NCI-H2227 (cell line): ENCODE measurements around the gene KCTD5.

Experiments
- DNase-seq: peaks from one replicate; lab custom pipeline; 2025; ENCODE audit not compliant: unreplicated experiment; lab: John Stamatoyannopoulos, UW

Gene KCTD5

DNA sequence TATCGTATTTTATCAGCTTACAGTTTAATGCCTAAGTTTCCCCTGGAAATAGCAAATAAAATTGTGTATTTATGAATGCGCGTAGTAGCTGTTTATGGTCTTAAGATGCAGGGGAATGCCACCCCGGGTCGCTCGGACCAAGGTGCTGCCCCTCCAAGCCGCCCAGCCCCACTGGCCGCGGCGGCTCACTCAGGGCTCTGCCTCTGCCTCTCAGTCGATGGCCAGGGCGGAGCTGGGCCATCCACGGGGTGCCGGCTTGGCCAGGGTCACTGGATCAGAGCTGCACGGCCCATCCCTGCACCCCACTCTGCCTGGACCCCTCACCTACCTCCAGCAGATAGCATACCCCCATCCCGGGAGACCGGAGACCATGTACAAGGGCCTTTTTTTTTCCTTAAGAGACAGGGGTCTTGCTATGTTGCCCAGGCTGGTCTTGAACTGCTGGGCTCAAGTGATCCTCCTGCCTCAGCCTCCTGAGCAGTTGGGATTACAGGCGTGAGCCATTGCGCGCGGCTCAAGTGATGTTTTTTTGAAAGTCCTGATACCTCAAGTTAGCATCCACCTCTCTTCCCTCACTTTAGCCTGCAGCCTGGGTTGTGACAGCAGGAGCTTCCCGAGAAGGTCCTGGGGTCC lies 26.7 kb downstream of the KCTD5 start:
- no peak for DNase-seq

- no peak for DNase-seq
Measured at GRCh38 chr16:2709588-2709984, 27.3 kb downstream of the KCTD5 start.

GRCh38 chr16:2710021-2710710 lies 27.8 kb downstream of the KCTD5 start:
- DNase-seq, result no peak

DNA sequence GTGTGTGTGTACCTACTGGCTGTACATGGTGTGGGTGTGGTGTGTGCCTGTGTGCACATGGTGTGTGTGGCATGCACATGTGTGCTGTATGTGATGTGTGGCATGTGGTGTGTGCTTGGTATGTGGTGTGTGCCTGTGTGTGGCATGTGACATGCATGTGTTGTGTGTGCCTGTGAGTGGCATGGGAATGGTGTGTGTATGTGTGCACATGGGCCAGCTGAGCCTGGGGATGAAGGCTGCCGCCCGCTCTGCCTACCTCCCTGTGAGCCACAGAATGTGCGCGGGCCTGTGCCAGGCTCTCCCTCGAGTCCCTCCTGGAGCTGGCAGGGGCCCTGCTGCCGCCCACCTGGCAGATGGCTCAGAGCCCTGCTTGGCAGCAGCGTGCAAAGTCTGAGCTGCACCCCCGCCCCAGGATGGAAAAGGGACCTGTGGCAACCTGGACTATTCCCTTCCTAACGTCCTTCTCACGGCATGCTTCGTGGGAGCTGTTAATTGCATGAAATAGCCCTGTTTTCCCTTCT lies 28.4 kb downstream of the KCTD5 start:
- no peak for DNase-seq

DNA sequence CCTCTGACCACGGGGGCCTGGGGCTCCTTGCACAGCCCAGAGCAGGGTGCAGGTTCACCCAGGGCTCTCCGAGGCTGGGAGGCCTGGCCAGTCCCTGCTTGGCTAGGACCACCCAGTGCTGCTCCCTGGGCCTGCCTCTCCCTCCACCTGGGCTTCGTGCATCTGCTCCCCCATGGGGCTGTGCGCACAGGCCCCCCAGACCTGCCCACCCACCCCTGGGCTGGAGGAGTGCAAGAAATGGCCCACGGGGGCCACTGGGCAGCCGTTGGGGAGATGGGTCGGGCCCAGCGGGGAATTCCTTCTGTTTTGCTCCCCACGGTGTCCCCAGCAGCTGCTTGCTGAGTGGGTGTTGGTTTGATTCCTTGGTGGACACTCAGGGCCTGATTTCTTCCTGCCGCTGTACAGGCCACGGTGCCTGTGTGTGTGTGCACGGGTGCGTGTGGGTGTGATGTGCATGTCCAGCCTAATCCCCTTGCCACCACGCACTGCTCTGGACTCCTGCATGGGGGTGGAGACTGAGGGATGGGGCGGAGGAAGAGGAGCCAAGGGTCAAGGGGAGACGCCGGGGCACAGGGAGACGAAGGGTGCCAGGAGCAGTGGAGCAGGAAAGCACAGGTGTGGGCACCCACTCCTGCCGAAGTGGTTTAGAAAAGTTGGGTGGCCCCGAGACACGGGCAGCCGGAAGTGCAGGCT lies 29.2 kb downstream of the KCTD5 start:
- DNase-seq, result no peak

GRCh38 chr16:2712063-2712441 lies 29.7 kb downstream of the KCTD5 start:
- DNase-seq, result no peak

DNA sequence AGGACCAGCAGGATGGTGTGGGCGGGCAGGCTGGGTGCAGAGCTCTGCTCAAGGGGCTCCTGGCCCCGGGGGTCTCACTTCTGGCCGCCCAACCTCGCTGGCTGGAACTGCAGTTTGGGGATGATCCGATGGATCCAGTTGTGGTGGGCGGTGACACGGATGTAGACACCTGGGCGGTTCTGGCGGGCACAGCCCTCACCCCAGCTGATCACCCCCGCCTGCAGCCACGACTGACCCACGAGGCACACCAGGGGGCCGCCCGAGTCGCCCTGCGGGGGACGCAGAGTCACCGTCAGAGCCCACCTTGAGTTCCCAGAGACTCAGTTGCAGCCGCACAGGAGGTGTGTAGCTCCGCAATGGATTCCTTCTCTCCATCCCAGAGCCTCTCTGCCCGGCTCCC lies 30.2 kb downstream of the KCTD5 start:
- DNase-seq, result no peak

GRCh38 chr16:2713523-2713922 lies 31.2 kb downstream of the KCTD5 start:
- DNase-seq, result no peak

GRCh38 chr16:2713985-2714774 lies 31.9 kb downstream of the KCTD5 start:
- no peak for DNase-seq

GRCh38 chr16:2715064-2715463 lies 32.7 kb downstream of the KCTD5 start:
- DNase-seq, result no peak

DNA sequence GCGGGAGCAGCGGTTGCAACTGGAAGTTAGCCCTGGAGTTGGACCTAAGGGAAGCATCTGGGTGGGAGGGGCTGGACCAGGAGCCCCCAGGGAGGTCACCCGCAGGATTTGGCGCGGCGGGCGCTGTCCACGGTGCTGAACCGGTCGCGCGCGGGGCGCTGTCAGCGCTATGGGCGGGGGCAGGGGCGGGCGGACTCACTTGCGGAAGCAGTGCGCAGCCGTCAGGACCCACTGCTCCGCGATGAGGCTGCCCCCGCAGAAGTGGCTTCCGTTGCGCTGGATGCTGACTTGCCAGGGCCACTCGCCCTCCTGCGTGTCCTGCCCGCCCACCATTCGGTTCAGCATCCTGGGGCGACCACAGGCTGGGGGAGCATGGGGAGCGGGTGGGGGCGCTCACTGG lies 33.2 kb downstream of the KCTD5 start:
- DNase-seq, result peak; percentile 49

DNA sequence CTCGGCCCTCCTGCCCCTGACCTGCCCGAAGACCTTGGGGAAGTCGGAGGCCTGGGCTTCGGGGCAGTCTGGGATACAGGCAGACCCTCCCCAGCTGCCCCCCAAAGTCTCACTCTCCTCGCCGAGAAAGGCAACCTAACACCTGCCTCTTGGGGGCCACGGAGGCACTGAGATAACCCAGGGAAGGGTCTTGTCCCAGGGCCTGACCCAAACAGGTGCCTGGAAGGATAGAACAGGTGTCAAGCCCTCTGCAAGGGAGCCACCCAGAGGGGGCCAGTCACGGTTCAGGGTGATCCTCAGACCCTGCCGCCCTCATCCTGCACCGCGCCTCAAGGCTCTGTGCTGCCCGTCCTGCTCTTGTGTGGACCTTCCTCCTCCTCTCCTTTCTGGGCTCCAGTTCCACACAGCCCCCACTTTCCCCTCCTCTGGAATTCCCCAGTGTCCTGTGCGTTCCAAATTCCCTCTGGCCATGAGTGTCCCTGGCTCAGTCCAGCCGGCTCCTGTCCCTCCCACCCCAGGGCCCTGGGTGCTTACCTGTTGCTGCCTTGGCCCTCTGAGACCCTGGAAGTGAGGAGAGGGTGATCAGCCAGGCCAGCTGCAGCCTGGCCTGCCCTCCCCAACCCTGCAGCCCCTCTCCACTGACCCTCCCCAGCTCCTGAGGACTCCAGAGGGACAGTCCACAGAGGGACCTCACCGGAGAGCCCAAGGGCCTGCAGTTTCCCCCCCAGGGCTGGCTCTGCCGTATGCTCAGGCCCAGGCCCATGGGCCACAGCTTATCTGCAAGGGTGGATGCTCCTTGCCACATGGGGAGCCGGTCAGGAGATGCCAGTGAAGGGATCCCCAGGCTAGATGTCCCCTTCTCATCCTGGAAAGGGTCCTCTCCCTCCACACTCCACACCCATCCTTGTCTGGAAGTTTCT lies 33.9 kb downstream of the KCTD5 start:
- DNase-seq, result no peak

DNA sequence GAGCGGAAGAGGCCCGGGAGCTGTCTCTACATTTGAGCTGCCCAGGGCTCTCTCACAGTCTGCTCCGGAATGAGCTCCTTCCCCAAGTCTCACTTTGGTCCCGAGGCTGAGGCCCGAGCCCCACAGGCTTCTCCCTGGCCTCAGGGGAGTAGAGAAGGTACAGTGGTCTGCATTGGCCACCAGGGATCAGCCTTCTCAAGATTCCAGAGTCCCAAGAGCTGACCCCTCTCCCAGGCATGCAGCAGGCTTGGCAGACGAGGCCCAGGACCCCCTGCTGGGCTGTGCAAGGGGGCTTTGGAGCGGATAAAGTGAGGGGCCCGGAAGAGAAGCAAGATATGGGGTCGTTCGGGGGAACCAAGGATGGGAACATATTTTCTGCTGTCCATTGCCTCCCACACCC lies 34.6 kb downstream of the KCTD5 start:
- no peak for DNase-seq

- DNase-seq, result no peak
Measured at GRCh38 chr16:2717383-2718263, 35.3 kb downstream of the KCTD5 start.

GRCh38 chr16:2719328-2720063 lies 37.2 kb downstream of the KCTD5 start:
- no peak for DNase-seq

GRCh38 chr16:2720064-2720457 lies 37.7 kb downstream of the KCTD5 start, which contains the start of gene PRSS27:
Gene PRSS27, minus strand, starts transcription at chr16:2720224. Its CDS starts 64 bp downstream, at chr16:2720160.
- DNase-seq, result no peak

- DNase-seq, result peak; percentile 96
Measured at GRCh38 chr16:2720719-2721633, 38.7 kb downstream of the KCTD5 start.
